ENCODE data around the gene EHF.

DNA sequence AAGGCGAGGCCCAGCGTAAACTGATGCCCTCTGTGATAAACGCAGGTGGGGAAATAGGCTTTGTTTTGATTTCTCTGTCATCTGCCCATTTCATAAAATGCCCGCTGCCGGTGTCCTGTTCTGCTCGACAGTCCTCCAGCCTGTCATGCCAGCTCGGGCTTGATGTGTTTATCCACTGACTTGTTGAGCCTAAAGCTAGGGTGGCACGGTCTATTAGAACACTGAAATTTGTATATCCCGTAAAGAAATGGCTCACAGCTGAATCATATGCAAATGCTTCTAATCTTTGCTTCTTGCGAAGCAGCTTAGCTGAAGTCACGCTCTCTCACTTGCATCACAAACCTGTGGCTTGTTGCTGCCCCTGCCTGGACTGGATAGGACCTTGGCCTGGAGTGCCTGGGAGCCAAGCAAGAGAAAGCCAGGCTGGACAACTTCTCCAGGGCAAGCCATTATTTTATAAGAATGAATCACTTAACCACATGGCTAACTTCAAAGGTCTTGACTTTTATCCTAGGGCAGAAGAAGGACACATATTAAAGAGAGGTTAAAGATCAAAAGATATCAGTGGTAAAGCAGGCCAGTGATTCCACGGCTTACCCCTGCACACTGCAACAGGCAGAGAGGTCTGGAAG is 33.1 kb downstream of the EHF start:
- TF ChIP-seq POLR2A (IDR thresholded peaks at IDR 0.05) (no peak), CTCF (IDR thresholded peaks at IDR 0.05) (peak; percentile 15 to 72 (median 58))

Data from body of pancreas (tissue), 4 donors.